ENCODE results near the gene APBB1IP. TPM values are rescaled to one million over a fixed set of nuclear protein-coding genes. Genes with fewer than 3 reads are reported as not detected.

APBB1IP gene
- total RNA-seq, 1 experiment from 2014 or later: not detected

DNA sequence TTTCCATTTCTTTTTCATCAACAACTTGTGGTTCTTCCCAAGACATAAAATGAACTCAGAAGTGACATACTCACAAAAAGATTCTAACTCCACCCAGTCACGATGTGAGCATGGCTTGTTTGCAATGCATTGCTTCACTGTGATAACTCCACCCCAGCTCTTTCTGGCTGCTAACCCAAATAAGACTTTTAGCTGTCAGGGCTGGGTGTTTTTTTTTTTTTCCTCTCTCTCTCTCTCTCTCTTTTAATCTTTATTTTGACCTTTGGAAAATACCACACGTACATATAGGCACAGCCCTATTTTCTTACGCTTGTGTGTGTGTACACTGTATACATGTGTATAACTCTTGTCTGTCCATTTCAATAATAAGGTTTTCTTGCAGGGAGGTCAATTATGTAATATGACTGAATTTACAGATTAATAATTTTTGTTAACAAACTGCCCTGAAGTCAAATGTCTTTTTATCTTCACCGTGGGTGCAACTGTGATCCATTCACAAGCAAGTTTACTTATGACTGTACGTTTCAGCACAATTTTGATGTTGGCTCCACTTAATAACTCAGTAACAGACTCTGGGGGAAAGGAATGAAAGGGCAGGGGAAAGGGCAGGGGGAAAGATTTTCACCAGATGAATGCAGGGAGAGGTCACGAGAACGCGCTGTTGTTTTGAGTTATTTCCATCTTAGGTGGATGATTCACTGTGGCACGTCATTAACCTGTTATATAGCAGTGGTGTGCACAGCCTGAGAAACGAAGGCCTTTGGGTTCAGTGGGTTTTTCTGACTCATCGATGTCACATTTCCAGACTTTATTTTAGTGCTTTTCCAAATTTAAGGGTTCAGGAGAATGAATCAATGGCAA is 49.1 kb downstream of the APBB1IP start:
- H3K4me1 ChIP-seq (ENCODE audit: insufficient read depth, low read length): no peaks in the 10 kb centered on the region
- no peak overlapping the region for H2BK15ac ChIP-seq (ENCODE audit: low read depth, low read length)
- H4K91ac ChIP-seq (ENCODE audit: insufficient read length, low read depth, low read length): no peak overlapping the region
- H3K23ac ChIP-seq (ENCODE audit: insufficient read length, low read depth, low read length): no peak overlapping the region
- H3K14ac ChIP-seq (ENCODE audit: insufficient read depth, low read length): no peak overlapping the region
- H2BK120ac ChIP-seq (ENCODE audit: low read depth, low read length, poor library complexity, severe bottlenecking): no peak overlapping the region
- Mint-ChIP-seq H3K9me3 (peaks cover 2% of the 10 kb centered on the region in 2 experiments), H3K27me3 (ENCODE audit: low read depth) (no peaks in the 10 kb centered on the region; the same call in 1 of the 2 replicates), H3K27ac (no peak overlapping the region), H3K4me1 (peaks cover 2 to 5% of the 10 kb centered on the region in 2 experiments; a peak in 3 of 4 replicates), H3K36me3 (ENCODE audit: insufficient read depth in 1 of 3, low read depth in 3 of 3) (peaks cover 2 to 3% (median 2%) of the 10 kb centered on the region in 3 experiments; a peak in 6 of 7 replicates), H3K4me3 (no peak overlapping the region)
- H3K23me2 ChIP-seq (ENCODE audit: insufficient read length, low read depth, low read length, poor library complexity, severe bottlenecking): no peaks in the 10 kb centered on the region
- H2BK12ac ChIP-seq (ENCODE audit: insufficient read length, low read depth, low read length): no peak overlapping the region
- no peak overlapping the region for H4K5ac ChIP-seq (ENCODE audit: insufficient read length, low read depth, low read length)
- H3K79me1 ChIP-seq (ENCODE audit: insufficient read depth, low read depth, low read length, poor library complexity, severe bottlenecking): no peaks in the 10 kb centered on the region
- no peak overlapping the region for H3K56ac ChIP-seq (ENCODE audit: insufficient read length, low read depth, low read length)
- H2AFZ ChIP-seq (ENCODE audit: low read length): no peak overlapping the region
- no peak overlapping the region for H3K4ac ChIP-seq (ENCODE audit: low read depth, low read length)
- H2BK20ac ChIP-seq (ENCODE audit: low read depth, low read length, poor library complexity, severe bottlenecking): no peak overlapping the region
- no peak overlapping the region for H3K9ac ChIP-seq (ENCODE audit: extremely low read depth, insufficient read length, low read length)
- no peak overlapping the region for H3T11ph ChIP-seq (ENCODE audit: low read length)
- H2BK5ac ChIP-seq (ENCODE audit: insufficient read length, low read length): no peak overlapping the region
- no peak overlapping the region for H3K27ac ChIP-seq (ENCODE audit: insufficient read length, low read depth, low read length)
- H3K18ac ChIP-seq (ENCODE audit: insufficient read length, low read depth, low read length): no peak overlapping the region
- no peaks in the 10 kb centered on the region for H3K79me2 ChIP-seq (ENCODE audit: insufficient read depth, low read length)
- H3K27me3 ChIP-seq (ENCODE audit: insufficient read depth, low read length): no peaks in the 10 kb centered on the region
- no peak for DNase-seq
- H4K8ac ChIP-seq (replicated peaks; ENCODE audit: insufficient read length, low read depth, low read length): no peak overlapping the region
- TF ChIP-seq, protein P1, sequence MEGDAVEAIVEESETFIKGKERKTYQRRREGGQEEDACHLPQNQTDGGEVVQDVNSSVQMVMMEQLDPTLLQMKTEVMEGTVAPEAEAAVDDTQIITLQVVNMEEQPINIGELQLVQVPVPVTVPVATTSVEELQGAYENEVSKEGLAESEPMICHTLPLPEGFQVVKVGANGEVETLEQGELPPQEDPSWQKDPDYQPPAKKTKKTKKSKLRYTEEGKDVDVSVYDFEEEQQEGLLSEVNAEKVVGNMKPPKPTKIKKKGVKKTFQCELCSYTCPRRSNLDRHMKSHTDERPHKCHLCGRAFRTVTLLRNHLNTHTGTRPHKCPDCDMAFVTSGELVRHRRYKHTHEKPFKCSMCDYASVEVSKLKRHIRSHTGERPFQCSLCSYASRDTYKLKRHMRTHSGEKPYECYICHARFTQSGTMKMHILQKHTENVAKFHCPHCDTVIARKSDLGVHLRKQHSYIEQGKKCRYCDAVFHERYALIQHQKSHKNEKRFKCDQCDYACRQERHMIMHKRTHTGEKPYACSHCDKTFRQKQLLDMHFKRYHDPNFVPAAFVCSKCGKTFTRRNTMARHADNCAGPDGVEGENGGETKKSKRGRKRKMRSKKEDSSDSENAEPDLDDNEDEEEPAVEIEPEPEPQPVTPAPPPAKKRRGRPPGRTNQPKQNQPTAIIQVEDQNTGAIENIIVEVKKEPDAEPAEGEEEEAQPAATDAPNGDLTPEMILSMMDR (conservative IDR thresholded peaks at IDR 0.05): no peak
- WGBS (ENCODE audit: extremely low coverage, insufficient read length, low lambda C conversion rate): no CpG with 5 or more reads among the region's 11 CpGs
- no peak overlapping the region for H2AK5ac ChIP-seq (ENCODE audit: insufficient read length, low read length)
- H4K20me1 ChIP-seq (ENCODE audit: control insufficient read depth, insufficient read depth, insufficient read length): no peaks in the 10 kb centered on the region
- no peak overlapping the region for H3K4me2 ChIP-seq (ENCODE audit: insufficient read depth, insufficient read length, low read length)
- H3K9me3 ChIP-seq (ENCODE audit: control insufficient read depth, low read depth, low read length): no peaks in the 10 kb centered on the region

Measured in H9 (cell line).